22Rv1 (cell line): ENCODE results near the gene PCSK2.

Source experiments
- H3K27ac ChIP-seq: fragments of 450-650 bp; 2 replicates; pipeline ENCODE4 v1.5.1; 2017
- CTCF ChIP-seq: fragments of 450-650 bp; IDR thresholded peaks from 2 replicates; pipeline ENCODE4 v1.5.1; 2017; ENCODE audit warnings: mild to moderate bottlenecking
- ZFX ChIP-seq: fragments of 450-650 bp; IDR thresholded peaks from 2 replicates; pipeline ENCODE4 v1.6.1; 2017; ENCODE audit warnings: antibody characterized with exemption, borderline replicate concordance

The PCSK2 gene

GRCh38 chr20:17444091-17444490 lies 217.3 kb downstream of the PCSK2 start:
- H3K27ac ChIP-seq: no peak overlapping the region
- TF ChIP-seq CTCF: no peak
- no peak for TF ChIP-seq ZFX

- TF ChIP-seq CTCF: no peak
- H3K27ac ChIP-seq: no peak overlapping the region
These were observed 218.7 kb downstream of the PCSK2 start for GRCh38 chr20:17445543-17445942.

GRCh38 chr20:17446171-17446570 lies 219.3 kb downstream of the PCSK2 start:
- H3K27ac ChIP-seq: no peak overlapping the region
- no peak for TF ChIP-seq ZFX

- H3K27ac ChIP-seq: no peak overlapping the region
- TF ChIP-seq ZFX (no peak), CTCF (no peak)
These were observed 221.2 kb downstream of the PCSK2 start for GRCh38 chr20:17448071-17448470.

GRCh38 chr20:17449031-17449430 lies 222.2 kb downstream of the PCSK2 start:
- TF ChIP-seq ZFX: no peak
- no peak for TF ChIP-seq CTCF

GRCh38 chr20:17452441-17452840 lies 225.6 kb downstream of the PCSK2 start:
- TF ChIP-seq ZFX: no peak
- no peak overlapping the region for H3K27ac ChIP-seq

More at GRCh38 chr20:17449031-17449430, 222.2 kb downstream of the PCSK2 start:
- no peak overlapping the region for H3K27ac ChIP-seq

GRCh38 chr20:17453592-17453991 lies 226.8 kb downstream of the PCSK2 start:
- no peak for TF ChIP-seq ZFX
- TF ChIP-seq CTCF: no peak
- no peak overlapping the region for H3K27ac ChIP-seq

GRCh38 chr20:17456279-17456678 lies 229.4 kb downstream of the PCSK2 start:
- TF ChIP-seq CTCF: no peak
- no peak for TF ChIP-seq ZFX
- H3K27ac ChIP-seq: no peak overlapping the region
